GM21825 (cell line): Measurements from ENCODE around the gene LCN12.

Experiments
- ATAC-seq: cut with Tn5 transposase; IDR thresholded peaks from one replicate; pipeline ENCODE4 v1.9.1; 2021; ENCODE audit warnings: mild to moderate bottlenecking, moderate library complexity; ENCODE audit not compliant: unreplicated experiment

The LCN12 gene

GRCh38 chr9:136944519-136945332 is 7.3 kb upstream of the LCN12 start, which contains the start of the genes C8G and FBXW5:
Gene C8G, plus strand, starts transcription at chr9:136945243. Its CDS starts 78 bp downstream, at chr9:136945321.
Gene FBXW5, minus strand, starts transcription at chr9:136944738. Its CDS starts 655 bp downstream, at chr9:136944083.
- peak; percentile 69 for ATAC-seq

- no peak for ATAC-seq
Measured at GRCh38 chr9:136945333-136946227, 6.5 kb upstream of the LCN12 start.

- no peak for ATAC-seq
Measured at GRCh38 chr9:136946228-136947027, 5.6 kb upstream of the LCN12 start.

- no peak for ATAC-seq
Measured at GRCh38 chr9:136947028-136947891, 4.8 kb upstream of the LCN12 start.

GRCh38 chr9:136947955-136948510 is 4.0 kb upstream of the LCN12 start:
- ATAC-seq: no peak

- no peak for ATAC-seq
Measured at GRCh38 chr9:136949239-136949816, 2.7 kb upstream of the LCN12 start.

GRCh38 chr9:136949817-136950655 is 2.0 kb upstream of the LCN12 start:
- peak; percentile 72 for ATAC-seq

- ATAC-seq: no peak
Measured at GRCh38 chr9:136950656-136951276, 1.3 kb upstream of the LCN12 start.

- no peak for ATAC-seq
Measured at GRCh38 chr9:136952321-136952850, 313 bp downstream of the LCN12 start.

GRCh38 chr9:136952876-136953770 is 1.1 kb downstream of the LCN12 start:
- ATAC-seq: no peak

GRCh38 chr9:136953771-136954269 is 1.7 kb downstream of the LCN12 start:
- no peak for ATAC-seq

GRCh38 chr9:136954270-136955083 is 2.4 kb downstream of the LCN12 start:
- no peak for ATAC-seq

- no peak for ATAC-seq
Measured at GRCh38 chr9:136955202-136955942, 3.3 kb downstream of the LCN12 start.

GRCh38 chr9:136955943-136956335 is 3.9 kb downstream of the LCN12 start:
- ATAC-seq: no peak

GRCh38 chr9:136956604-136957003 is 4.5 kb downstream of the LCN12 start:
- ATAC-seq: no peak
